Ishikawa (cell line): Measurements from ENCODE around the gene TIAM2.

Experiments used
- CEBPB ChIP-seq: IDR thresholded peaks from 2 replicates; pipeline ENCODE4 v1.6.1; 2012
- CREB1 ChIP-seq: IDR thresholded peaks from 2 replicates; pipeline ENCODE4 v1.6.1; 2012; ENCODE audit warnings: low read depth
- EGR1 ChIP-seq: IDR thresholded peaks from 2 replicates; pipeline ENCODE4 v1.6.1; 2012
- EP300 ChIP-seq: IDR thresholded peaks from 2 replicates; pipeline ENCODE4 v1.6.1; 2012; ENCODE audit warnings: borderline replicate concordance
- FOXM1 ChIP-seq: IDR thresholded peaks from 2 replicates; pipeline ENCODE4 v1.6.1; 2012; ENCODE audit warnings: low read depth, borderline replicate concordance
- MAX ChIP-seq: IDR thresholded peaks from 2 replicates; pipeline ENCODE4 v1.6.1; 2012
- NFIC ChIP-seq: IDR thresholded peaks from 2 replicates; pipeline ENCODE4 v1.6.1; 2012
- RAD21 ChIP-seq: IDR thresholded peaks from 2 replicates; pipeline ENCODE4 v1.6.1; 2012; ENCODE audit warnings: low read depth
- REST ChIP-seq: IDR thresholded peaks from 2 replicates; pipeline ENCODE4 v1.6.1; 2012; ENCODE audit warnings: low read depth, mild to moderate bottlenecking
- TAF1 ChIP-seq: IDR thresholded peaks from 2 replicates; pipeline ENCODE4 v1.6.1; 2012; ENCODE audit warnings: low read depth, mild to moderate bottlenecking
- TCF12 ChIP-seq: IDR thresholded peaks from 2 replicates; pipeline ENCODE4 v1.6.1; 2012; ENCODE audit warnings: low read depth
- TEAD4 ChIP-seq: IDR thresholded peaks from 2 replicates; pipeline ENCODE4 v1.6.1; 2012
- USF1 ChIP-seq: IDR thresholded peaks from 2 replicates; pipeline ENCODE4 v1.6.1; 2012
- YY1 ChIP-seq: IDR thresholded peaks from 2 replicates; pipeline ENCODE4 v1.6.1; 2012; ENCODE audit warnings: low read depth
- ZBTB7A ChIP-seq: IDR thresholded peaks from 2 replicates; pipeline ENCODE4 v1.6.1; 2012; ENCODE audit warnings: low read depth

Gene TIAM2

GRCh38 chr6:155155787-155156447 is 160.8 kb downstream of the TIAM2 start:
- TF ChIP-seq TAF1, result no peak
- TF ChIP-seq EP300, result no peak
- no peak for TF ChIP-seq REST
- TF ChIP-seq CREB1, result no peak
- TF ChIP-seq FOXM1, result no peak
- TF ChIP-seq NFIC, result no peak
- no peak for TF ChIP-seq TEAD4

- TF ChIP-seq TAF1 (no peak), YY1 (no peak), ZBTB7A (no peak), CEBPB (no peak), TEAD4 (no peak), CREB1 (no peak), EGR1 (no peak), REST (no peak), EP300 (no peak), RAD21 (no peak), USF1 (no peak), TCF12 (no peak), FOXM1 (no peak), MAX (no peak)
Observed at GRCh38 chr6:155157101-155157500, 162.0 kb downstream of the TIAM2 start.

GRCh38 chr6:155158030-155158843 is 163.1 kb downstream of the TIAM2 start:
- no peak for TF ChIP-seq FOXM1
- TF ChIP-seq TEAD4, result peak; percentile 16; the same call in 1 of the 2 replicates

- TF ChIP-seq TEAD4, result no peak
- no peak for TF ChIP-seq NFIC
- TF ChIP-seq EGR1, result no peak
- TF ChIP-seq RAD21, result no peak
- TF ChIP-seq REST, result no peak
- no peak for TF ChIP-seq EP300
- TF ChIP-seq TCF12, result no peak
- TF ChIP-seq CEBPB, result no peak
- no peak for TF ChIP-seq TAF1
- no peak for TF ChIP-seq MAX
- TF ChIP-seq YY1, result no peak
- no peak for TF ChIP-seq FOXM1
- no peak for TF ChIP-seq CREB1
Observed at GRCh38 chr6:155162682-155163081, 167.6 kb downstream of the TIAM2 start.

- TF ChIP-seq CREB1 (no peak), FOXM1 (no peak), ZBTB7A (no peak), CEBPB (no peak), NFIC (no peak), USF1 (no peak), TAF1 (no peak), REST (no peak), RAD21 (no peak), TEAD4 (no peak), EP300 (no peak), TCF12 (no peak), MAX (no peak)
Observed at GRCh38 chr6:155163601-155164000, 168.5 kb downstream of the TIAM2 start.
